Keratinocyte (primary cell): ENCODE measurements around the gene PSMG1. TPM values are rescaled to one million over a fixed set of nuclear protein-coding genes. Genes with fewer than 3 reads are reported as not detected.
"Not testable (repeated sequence)": the region's sequence is repeated elsewhere in the genome, so short reads cannot be mapped to it uniquely, and the experiment has no call there.

Experiments used
- DNase-seq: peaks from one replicate; pipeline ENCODE4 v3.0.0-alpha.2; 2011; ENCODE audit warnings: low read depth, missing footprints, low spot score
- FAIRE-seq: peaks from 2 replicates; lab custom pipeline; 2011; peaks lifted over from hg19 to GRCh38; lab: Jason Lieb, UNC
- H2AFZ ChIP-seq: 2 replicates; pipeline ENCODE4 v1.6.0; 2012; ENCODE audit warnings: low read length, control low read depth, inconsistent platforms; ENCODE audit not compliant: control insufficient read depth
- H3K27ac ChIP-seq: 2 replicates; pipeline ENCODE4 v1.5.1; 2011; ENCODE audit warnings: low read length; ENCODE audit not compliant: control insufficient read depth, insufficient read depth
- H3K27me3 ChIP-seq: 3 replicates; pipeline ENCODE4 v1.6.0; 2011; ENCODE audit warnings: low read length; ENCODE audit not compliant: control insufficient read depth, insufficient read depth; ENCODE audit errors: extremely low read depth
- H3K36me3 ChIP-seq, 2 experiments: 2 replicates in 1 of 2; 3 replicates in 1 of 2; pipeline ENCODE4 v1.5.1; 2011; ENCODE audit warnings: low read length in 2 of 2, mild to moderate bottlenecking in 1 of 2; ENCODE audit not compliant: control insufficient read depth in 2 of 2, insufficient read depth in 2 of 2; ENCODE audit errors: extremely low read depth in 1 of 2
- H3K4me1 ChIP-seq: 3 replicates; pipeline ENCODE4 v1.5.1; 2011; ENCODE audit warnings: low read length; ENCODE audit not compliant: control insufficient read depth, insufficient read depth; ENCODE audit errors: extremely low read depth
- H3K4me2 ChIP-seq: 3 replicates; pipeline ENCODE4 v1.6.0; 2011; ENCODE audit warnings: low read depth, low read length; ENCODE audit not compliant: control insufficient read depth, insufficient read depth; ENCODE audit errors: extremely low read depth
- H3K4me3 ChIP-seq, 3 experiments: fragments of 200-600 bp in 1 of 3; sonication (generic) in 1 of 3; 2 replicates in 2 of 3; 3 replicates in 1 of 3; pipeline ENCODE4 v1.5.1; 2011 to 2016; ENCODE audit warnings: low read length in 3 of 3, mild to moderate bottlenecking in 3 of 3, control low read depth in 2 of 3, inconsistent platforms in 1 of 3, low read depth in 1 of 3, mixed read lengths in 1 of 3, mixed run types in 1 of 3, moderate library complexity in 1 of 3; ENCODE audit not compliant: control insufficient read depth in 2 of 3, insufficient read depth in 2 of 3; ENCODE audit errors: extremely low read depth in 1 of 3
- H3K79me2 ChIP-seq: 2 replicates; pipeline ENCODE4 v1.6.0; 2012; ENCODE audit warnings: low read length; ENCODE audit not compliant: control insufficient read depth, insufficient read depth
- H3K9ac ChIP-seq: 3 replicates; pipeline ENCODE4 v1.6.0; 2011; ENCODE audit warnings: low read length; ENCODE audit not compliant: control insufficient read depth, insufficient read depth; ENCODE audit errors: extremely low read depth
- H3K9me1 ChIP-seq: 3 replicates; pipeline ENCODE4 v1.6.0; 2011; ENCODE audit warnings: low read length; ENCODE audit not compliant: control insufficient read depth, insufficient read depth; ENCODE audit errors: extremely low read depth
- H3K9me3 ChIP-seq: 2 replicates; pipeline ENCODE4 v1.5.1; 2012; ENCODE audit warnings: low read depth, low read length; ENCODE audit not compliant: control insufficient read depth
- H4K20me1 ChIP-seq: 3 replicates; pipeline ENCODE4 v1.6.0; 2011; ENCODE audit warnings: low read length; ENCODE audit not compliant: control insufficient read depth, insufficient read depth; ENCODE audit errors: extremely low read depth
- EZH2 ChIP-seq: IDR thresholded peaks from one replicate; pipeline ENCODE4 v1.6.1; 2012; ENCODE audit warnings: inconsistent platforms, mild to moderate bottlenecking, low read length, moderate library complexity
- dilution Hi-C: fragments of 300-500 bp; cut with MboI; formaldehyde crosslinking; loops from one replicate; pipeline ENCODE4 v1.7.0; 2020; ENCODE audit warnings: low sequenced_read_pairs; ENCODE audit not compliant: extremely low pct_ligation_motif_present
- polyA plus RNA-seq, 5 experiments: library from polyadenylated mRNA; depleted of rRNA in 3 of 5; stranded (reverse) in 3 of 5; stranded (forward) in 1 of 5; unstranded in 1 of 5; fragments of >200 nt; gene quantifications; 1 replicate in 1 of 5; 2 replicates in 3 of 5; 3 replicates in 1 of 5; pipeline versions ENCODE4 v1.2.1 to v1.2.3, GENCODE V29; 2011 to 2012; ENCODE audit warnings: missing spikeins in 2 of 5, low read depth in 1 of 5, low replicate concordance in 1 of 5
- TF ChIP-seq, protein P1 (sequence below), 3 experiments: IDR thresholded peaks in 1 of 3; conservative IDR thresholded peaks in 1 of 3; optimal IDR thresholded peaks in 1 of 3; 2 replicates in 2 of 3; 3 replicates in 1 of 3; pipeline versions ENCODE3 to v1.5.1; 2011; ENCODE audit warnings: low read length in 3 of 3, mild to moderate bottlenecking in 3 of 3, moderate library complexity in 2 of 3, control low read depth in 1 of 3, inconsistent platforms in 1 of 3; ENCODE audit not compliant: insufficient read depth in 2 of 3; ENCODE audit errors: extremely low read depth in 1 of 3

The PSMG1 gene
- polyA plus RNA-seq, 1 donor (not counting 4 experiments of a cell fraction or from before 2014, with no cell fraction given) = 91.8 TPM

DNA sequence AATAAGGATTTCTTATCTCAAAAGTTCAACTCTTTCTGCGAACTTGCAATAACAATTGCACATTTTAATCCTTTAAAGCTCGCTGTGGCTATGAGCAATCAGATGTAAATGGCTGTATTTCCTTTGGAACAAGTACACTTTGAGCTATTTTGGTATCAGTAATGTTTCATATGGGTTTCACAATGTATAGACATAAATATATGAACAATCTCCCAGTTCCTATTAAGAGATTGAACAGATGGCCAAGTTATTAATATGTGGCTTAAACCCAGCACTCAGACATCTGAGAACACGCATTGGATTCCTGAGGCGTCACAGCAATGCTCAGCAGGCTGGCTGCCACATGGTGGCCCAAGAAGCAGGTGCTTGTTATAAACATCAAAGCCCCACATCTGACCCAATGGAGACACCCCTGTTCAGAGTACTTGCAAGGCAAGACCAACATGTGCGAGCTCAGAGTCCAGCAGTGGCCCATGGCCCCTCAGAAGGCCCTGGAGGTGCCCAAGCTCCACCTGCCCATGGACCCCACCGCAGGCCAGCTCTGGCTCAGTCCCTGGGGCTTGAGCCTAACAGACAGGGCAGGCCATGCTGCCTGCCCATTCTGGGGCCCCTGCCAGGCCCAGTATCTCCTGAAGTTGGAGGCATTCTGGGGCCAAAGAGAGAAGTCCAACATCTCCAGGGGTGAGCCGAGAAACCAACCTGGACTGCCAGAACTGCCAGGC lies 23.7 kb downstream of the PSMG1 start:
- H3K4me2 ChIP-seq = no peak overlapping the region
- H3K79me2 ChIP-seq = no peaks in the 10 kb centered on the region
- H3K4me3 ChIP-seq = no peak overlapping the region
- dilution Hi-C loops = no loop called here
- DNase-seq = no peak
- H3K9me3 ChIP-seq = no peaks in the 10 kb centered on the region
- no peaks in the 10 kb centered on the region for H3K36me3 ChIP-seq
- H3K9ac ChIP-seq = no peak overlapping the region
- H3K4me1 ChIP-seq = no peaks in the 10 kb centered on the region
- FAIRE-seq = no peak
- no peak for TF ChIP-seq EZH2
- TF ChIP-seq, protein P1, sequence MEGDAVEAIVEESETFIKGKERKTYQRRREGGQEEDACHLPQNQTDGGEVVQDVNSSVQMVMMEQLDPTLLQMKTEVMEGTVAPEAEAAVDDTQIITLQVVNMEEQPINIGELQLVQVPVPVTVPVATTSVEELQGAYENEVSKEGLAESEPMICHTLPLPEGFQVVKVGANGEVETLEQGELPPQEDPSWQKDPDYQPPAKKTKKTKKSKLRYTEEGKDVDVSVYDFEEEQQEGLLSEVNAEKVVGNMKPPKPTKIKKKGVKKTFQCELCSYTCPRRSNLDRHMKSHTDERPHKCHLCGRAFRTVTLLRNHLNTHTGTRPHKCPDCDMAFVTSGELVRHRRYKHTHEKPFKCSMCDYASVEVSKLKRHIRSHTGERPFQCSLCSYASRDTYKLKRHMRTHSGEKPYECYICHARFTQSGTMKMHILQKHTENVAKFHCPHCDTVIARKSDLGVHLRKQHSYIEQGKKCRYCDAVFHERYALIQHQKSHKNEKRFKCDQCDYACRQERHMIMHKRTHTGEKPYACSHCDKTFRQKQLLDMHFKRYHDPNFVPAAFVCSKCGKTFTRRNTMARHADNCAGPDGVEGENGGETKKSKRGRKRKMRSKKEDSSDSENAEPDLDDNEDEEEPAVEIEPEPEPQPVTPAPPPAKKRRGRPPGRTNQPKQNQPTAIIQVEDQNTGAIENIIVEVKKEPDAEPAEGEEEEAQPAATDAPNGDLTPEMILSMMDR (optimal IDR thresholded peaks at IDR 0.05 in 1 of 3, IDR thresholded peaks at IDR 0.05 in 1 of 3, conservative IDR thresholded peaks at IDR 0.05 in 1 of 3; ENCODE audit: extremely low read depth in 1 of 3, insufficient read depth in 2 of 3, low read length in 3 of 3) = no peak
- no peak overlapping the region for H3K27ac ChIP-seq
- no peaks in the 10 kb centered on the region for H3K27me3 ChIP-seq
- H4K20me1 ChIP-seq = no peaks in the 10 kb centered on the region
- no peak overlapping the region for H2AFZ ChIP-seq
- H3K9me1 ChIP-seq = no peaks in the 10 kb centered on the region

DNA sequence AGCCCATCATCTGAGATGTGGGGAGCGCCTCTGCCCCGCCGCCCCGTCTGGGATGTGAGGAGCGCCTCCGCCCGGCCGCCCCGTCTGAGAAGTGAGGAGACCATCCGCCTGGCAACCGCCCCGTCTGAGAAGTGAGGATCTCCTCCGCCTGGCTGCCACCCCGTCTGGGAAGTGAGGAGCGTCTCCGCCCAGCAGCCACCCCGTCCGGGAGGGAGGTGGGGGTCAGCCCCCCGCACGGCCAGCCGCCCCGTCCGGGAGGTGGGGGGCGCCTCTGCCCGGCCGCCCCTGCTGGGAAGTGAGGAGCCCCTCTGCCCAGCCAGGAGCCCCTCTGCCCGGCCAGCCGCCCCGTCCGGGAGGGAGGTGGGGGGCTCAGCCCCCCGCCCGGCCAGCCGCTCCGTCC lies 26.0 kb downstream of the PSMG1 start:
- H3K9me3 ChIP-seq, H3K4me3 ChIP-seq, H3K4me2 ChIP-seq, H4K20me1 ChIP-seq, DNase-seq, H3K9me1 ChIP-seq, FAIRE-seq, H3K79me2 ChIP-seq, H3K27ac ChIP-seq, H3K36me3 ChIP-seq, H3K27me3 ChIP-seq, H2AFZ ChIP-seq, H3K4me1 ChIP-seq, dilution Hi-C loops, H3K9ac ChIP-seq: not testable (repeated sequence)

DNA sequence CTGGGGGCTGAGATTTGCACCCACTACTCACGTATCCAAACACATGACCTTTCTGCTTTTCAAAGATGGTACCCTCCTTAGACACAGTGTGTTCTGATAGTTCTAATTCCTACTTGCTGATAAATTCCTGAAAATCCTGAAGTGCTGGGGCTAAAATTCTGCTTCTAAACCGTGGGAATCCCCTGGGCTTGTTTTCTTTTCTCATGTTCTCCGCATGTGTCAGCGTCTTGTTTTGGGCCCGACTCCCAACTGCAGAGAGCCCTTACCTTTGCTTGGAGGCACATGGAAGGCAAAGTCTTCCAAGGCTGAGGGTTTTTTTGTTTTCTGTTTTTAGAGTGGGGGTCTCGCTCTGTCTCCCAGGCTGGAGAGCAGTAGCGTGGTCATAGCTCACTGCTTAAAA lies 27.2 kb downstream of the PSMG1 start:
- Histone ChIP-seq H3K27me3 (no peaks in the 10 kb centered on the region), H3K9me3 (no peaks in the 10 kb centered on the region), H3K36me3 (no peaks in the 10 kb centered on the region), H2AFZ (no peak overlapping the region), H3K79me2 (no peaks in the 10 kb centered on the region), H4K20me1 (no peaks in the 10 kb centered on the region), H3K4me3 (no peak overlapping the region), H3K27ac (no peak overlapping the region), H3K4me1 (no peaks in the 10 kb centered on the region), H3K4me2 (no peak overlapping the region), H3K9ac (no peak overlapping the region), H3K9me1 (no peaks in the 10 kb centered on the region)
- dilution Hi-C loops = no loop called here
- FAIRE-seq = no peak
- DNase-seq = no peak
- TF ChIP-seq EZH2 = no peak
- TF ChIP-seq, protein P1 (optimal IDR thresholded peaks at IDR 0.05 in 1 of 3, IDR thresholded peaks at IDR 0.05 in 1 of 3, conservative IDR thresholded peaks at IDR 0.05 in 1 of 3; ENCODE audit: extremely low read depth in 1 of 3, insufficient read depth in 2 of 3, low read length in 3 of 3) = no peak
